GM12891 (cell line): ENCODE measurements around the gene VWA8.

Experiments used
- SPI1 ChIP-seq: IDR thresholded peaks from 2 replicates; pipeline ENCODE4 v1.6.1; 2011; ENCODE audit warnings: low read depth, low read length, control low read depth
- TAF1 ChIP-seq: IDR thresholded peaks from 2 replicates; pipeline ENCODE4 v1.6.1; 2011; ENCODE audit warnings: low read depth, low read length, control low read depth

DNA sequence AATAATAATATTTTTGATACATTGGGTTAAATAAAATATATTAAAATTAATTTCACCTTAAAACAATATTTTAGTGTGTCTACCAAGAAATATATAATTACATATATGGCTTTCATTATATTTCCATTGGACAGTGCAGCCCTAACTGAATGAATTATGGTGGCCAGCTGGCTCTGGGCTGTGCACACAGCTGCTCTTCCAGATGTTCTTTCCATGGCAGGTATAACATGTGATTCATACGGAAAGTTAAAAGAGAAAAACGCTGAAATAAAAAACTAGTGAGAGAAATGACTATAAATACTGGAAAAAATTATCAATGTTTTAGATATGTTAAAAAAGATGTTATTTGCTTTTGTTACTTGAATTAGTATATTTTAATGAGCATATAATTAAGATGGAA, 287.3 kb downstream of the VWA8 start:
- TF ChIP-seq TAF1 (no peak), SPI1 (no peak)
